Activated naive CD4-positive, alpha-beta T cell treated with anti-CD3 and anti-CD28 coated beads, Interleukin-2, amount 50 U/mL, for 72 hours (primary cell): ENCODE measurements around the gene STX3. TPM values are rescaled to one million over a fixed set of nuclear protein-coding genes. Genes with fewer than 3 reads are reported as not detected.
"Not testable (repeated sequence)": the region's sequence is repeated elsewhere in the genome, so short reads cannot be mapped to it uniquely, and the experiment has no call there.

Experiments
- ATAC-seq, 2 donors: fragments of 150-1000 bp; cut with Tn5 transposase; 2 replicates each; pipeline ENCODE4 v1.10.0; 2021; ENCODE audit warnings: mild to moderate bottlenecking in 2 of 2, moderate library complexity in 2 of 2
- DNase-seq, 2 donors: peaks; one replicate each; pipeline ENCODE4 v3.0.0; 2021 to 2022; ENCODE audit warnings: low spot score in 2 of 2
- H3K27ac Mint-ChIP-seq, 2 donors: one replicate each; pipeline ENCODE4 v1.8.0; 2022; ENCODE audit warnings: mild to moderate bottlenecking in 2 of 2, mixed read lengths in 2 of 2
- H3K36me3 Mint-ChIP-seq, 2 donors: one replicate each; pipeline ENCODE4 v1.8.0; 2022; ENCODE audit warnings: mixed read lengths in 2 of 2
- H3K9me3 Mint-ChIP-seq, 2 donors: one replicate each; pipeline ENCODE4 v1.8.0; 2022; ENCODE audit warnings: mixed read lengths in 2 of 2
- total RNA-seq, 2 donors: library from RNA; stranded (reverse); gene quantifications; one replicate each; pipeline ENCODE4 v1.2.3, GENCODE V29; 2022

STX3 gene
- total RNA-seq, 2 donors from 2014 or later = 6.1 to 10.0 TPM

DNA sequence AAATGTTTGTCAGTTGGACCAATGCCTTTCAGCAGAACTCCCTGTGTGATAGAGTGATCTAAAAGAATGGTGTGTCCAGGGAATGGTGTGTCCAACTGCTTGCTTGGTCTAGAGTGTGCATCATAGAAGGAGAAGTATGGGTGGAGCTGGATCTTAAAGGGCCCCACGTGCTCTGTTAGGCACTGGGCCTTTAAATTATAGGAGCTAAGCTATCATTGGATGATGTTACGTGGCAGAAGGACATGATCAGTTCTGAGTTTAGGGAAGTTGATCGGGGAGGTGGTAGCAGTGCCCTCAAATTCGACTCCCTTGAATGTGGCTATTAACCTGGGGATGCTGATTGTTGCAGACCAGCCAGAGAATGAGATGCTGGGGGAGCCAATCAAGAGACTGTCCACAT, 16.4 kb downstream of the STX3 start:
- H3K36me3 Mint-ChIP-seq = no peaks in the 10 kb centered on the region
- peak overlapping the region; percentile 3 to 85 for H3K27ac Mint-ChIP-seq
- DNase-seq = no peak

DNA sequence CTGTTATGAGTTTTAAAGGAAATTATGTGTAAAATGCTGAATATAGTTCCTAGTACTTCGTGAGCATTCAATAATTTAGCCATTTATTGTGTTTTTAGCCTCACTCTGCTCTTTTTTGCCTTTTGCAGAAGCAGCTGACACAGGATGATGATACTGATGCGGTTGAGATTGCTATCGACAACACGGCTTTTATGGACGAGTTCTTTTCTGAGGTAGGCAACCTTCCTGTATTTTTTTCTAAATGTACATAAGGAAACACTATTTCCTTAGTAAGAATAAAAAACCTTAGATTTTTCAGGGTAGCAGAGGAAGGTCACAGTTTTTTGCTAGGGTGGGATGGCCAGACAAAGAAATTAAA, 17.9 kb downstream of the STX3 start:
- DNase-seq (no peak), ATAC-seq (no peak)
- H3K9me3 Mint-ChIP-seq = no peaks in the 10 kb centered on the region
- no peaks in the 10 kb centered on the region for H3K36me3 Mint-ChIP-seq
- peak overlapping the region in 1 of 2 donors; percentile 3 for H3K27ac Mint-ChIP-seq

More for the DNA sequence above, 16.4 kb downstream of the STX3 start:
- ATAC-seq = no peak
- no peaks in the 10 kb centered on the region for H3K9me3 Mint-ChIP-seq

DNA sequence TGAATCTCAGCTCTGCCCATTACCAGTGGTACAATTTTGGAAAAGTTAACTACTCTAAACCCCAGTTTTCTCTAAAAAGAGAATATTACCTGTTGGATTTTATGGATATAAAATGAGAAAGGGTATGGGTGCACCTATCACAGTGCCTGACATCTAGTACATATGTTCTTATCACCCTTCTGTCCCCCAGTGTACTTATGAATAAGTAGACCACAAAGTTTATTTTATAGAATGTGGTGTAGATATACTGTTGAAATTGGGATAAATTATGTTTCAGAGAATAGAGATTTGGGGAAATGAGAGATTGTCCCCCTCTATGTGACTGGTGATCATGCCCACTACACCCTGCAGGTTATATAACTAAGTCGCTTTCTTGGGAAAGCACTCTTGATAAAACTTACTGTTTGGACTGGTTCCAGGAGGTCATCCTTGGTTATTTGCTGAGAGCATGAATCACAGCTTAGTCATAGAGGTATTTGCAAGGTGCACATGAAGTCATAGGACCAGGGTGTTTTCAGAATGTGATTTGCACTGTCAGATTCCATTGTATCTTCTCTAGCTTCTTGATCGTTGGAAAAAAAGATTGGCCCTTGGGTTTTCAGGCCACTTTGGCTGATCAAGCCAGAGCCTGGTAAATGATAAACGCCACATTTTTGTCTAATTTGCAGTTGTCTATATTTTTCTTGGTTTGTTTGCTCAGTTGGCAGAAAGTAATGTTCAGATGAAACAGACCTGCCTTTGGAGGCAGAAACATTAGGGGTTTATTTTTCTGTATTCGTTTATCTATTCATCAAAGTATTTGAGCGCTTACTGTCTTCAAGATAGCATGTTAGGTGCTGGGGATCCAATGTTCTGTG, 21.3 kb downstream of the STX3 start:
- no peaks in the 10 kb centered on the region for H3K9me3 Mint-ChIP-seq
- no peak overlapping the region for H3K27ac Mint-ChIP-seq

DNA sequence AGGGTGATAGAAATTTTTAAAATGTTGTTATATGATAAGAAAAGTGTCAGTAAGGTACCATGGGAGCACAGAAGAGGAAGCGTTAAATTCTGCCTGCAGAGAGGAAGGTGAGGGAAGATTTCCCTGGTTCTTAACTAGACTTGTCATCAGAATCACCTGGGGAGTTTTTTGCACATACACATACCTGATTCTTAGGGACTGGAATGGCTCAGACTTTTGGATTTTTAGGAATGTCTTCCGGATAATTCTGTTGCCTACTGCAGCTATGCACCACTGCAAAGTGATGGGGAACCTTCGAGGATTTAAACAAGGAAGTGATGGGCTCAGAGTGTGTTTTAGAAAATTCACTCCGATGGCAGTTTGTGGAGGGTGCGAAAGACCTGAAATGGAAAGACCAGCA, 21.9 kb downstream of the STX3 start:
- DNase-seq (no peak), ATAC-seq (no peak)
- no peak overlapping the region for H3K27ac Mint-ChIP-seq
- H3K9me3 Mint-ChIP-seq = no peaks in the 10 kb centered on the region
- H3K36me3 Mint-ChIP-seq = peaks cover 0 to 8% of the 10 kb centered on the region in 2 donors

More for the DNA sequence above, 21.3 kb downstream of the STX3 start:
- peaks cover 0 to 8% of the 10 kb centered on the region in 2 donors for H3K36me3 Mint-ChIP-seq
- DNase-seq = no peak
- ATAC-seq = peak; percentile 82 to 92

DNA sequence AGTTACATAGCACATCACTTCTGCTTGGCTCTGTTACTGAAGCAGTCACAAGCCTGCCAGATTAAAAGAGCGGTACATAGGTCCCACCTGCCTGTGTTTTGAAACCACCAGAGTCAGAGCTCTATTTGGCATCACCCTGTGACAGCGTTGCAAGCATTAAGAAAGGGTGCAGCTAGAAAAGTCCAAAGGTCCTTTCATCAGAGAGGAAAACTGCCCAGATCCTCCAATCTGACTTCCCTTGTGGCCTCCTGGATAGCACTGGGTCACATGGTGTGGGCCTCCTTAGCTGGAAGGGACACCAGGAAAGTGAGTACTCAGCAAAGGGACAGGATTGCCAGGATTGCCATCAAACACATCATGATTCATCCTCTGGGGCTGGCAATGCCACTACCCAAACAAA, 22.9 kb downstream of the STX3 start:
- Mint-ChIP-seq H3K27ac (no peak overlapping the region), H3K36me3 (peaks cover 0 to 8% of the 10 kb centered on the region in 2 donors), H3K9me3 (no peaks in the 10 kb centered on the region)
- ATAC-seq (no peak), DNase-seq (no peak)

DNA sequence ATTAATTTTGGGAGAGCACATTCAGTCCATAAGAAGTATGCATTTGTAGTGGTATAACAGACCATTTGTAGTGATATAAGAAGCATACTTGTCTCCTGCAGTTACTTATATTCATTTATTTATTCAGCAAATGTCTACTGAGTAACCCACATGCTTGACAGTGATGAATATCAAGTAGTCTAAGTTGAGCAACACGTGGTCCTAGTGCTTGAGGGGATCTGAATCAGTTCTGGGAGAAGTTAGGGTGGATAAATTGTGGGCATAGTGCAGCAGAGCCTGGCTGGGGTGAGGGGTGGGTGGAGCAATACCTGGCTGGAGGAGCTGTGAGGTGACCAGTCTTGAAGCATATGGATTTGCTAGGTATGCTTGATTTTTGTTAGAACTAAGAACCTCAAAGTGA, 24.3 kb downstream of the STX3 start:
- ATAC-seq (no peak), DNase-seq (no peak)
- Mint-ChIP-seq H3K9me3 (no peaks in the 10 kb centered on the region), H3K27ac (no peak overlapping the region), H3K36me3 (peaks cover 4 to 8% of the 10 kb centered on the region in 2 donors)

DNA sequence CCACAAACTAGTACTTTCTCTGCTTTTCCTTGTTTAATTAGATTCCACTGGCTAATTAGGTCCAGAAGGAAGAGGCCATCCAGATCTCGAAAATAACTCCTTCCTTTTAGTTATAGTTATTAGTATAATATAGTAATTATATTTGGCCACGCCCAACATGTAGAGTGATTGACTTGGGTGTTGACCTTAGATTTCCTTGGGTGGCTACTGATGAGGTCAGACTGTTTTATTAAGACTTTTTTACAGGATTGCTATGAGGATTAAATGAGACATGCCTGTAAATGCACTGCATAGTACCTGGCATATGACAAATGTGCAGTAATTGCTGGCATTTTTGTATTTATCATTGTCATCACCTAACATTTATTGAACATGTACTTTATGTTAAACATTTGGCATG, 26.9 kb downstream of the STX3 start:
- Mint-ChIP-seq H3K36me3 (peaks cover 5 to 8% of the 10 kb centered on the region in 2 donors), H3K9me3 (no peaks in the 10 kb centered on the region), H3K27ac (no peak overlapping the region)
- DNase-seq (no peak), ATAC-seq (no peak)

DNA sequence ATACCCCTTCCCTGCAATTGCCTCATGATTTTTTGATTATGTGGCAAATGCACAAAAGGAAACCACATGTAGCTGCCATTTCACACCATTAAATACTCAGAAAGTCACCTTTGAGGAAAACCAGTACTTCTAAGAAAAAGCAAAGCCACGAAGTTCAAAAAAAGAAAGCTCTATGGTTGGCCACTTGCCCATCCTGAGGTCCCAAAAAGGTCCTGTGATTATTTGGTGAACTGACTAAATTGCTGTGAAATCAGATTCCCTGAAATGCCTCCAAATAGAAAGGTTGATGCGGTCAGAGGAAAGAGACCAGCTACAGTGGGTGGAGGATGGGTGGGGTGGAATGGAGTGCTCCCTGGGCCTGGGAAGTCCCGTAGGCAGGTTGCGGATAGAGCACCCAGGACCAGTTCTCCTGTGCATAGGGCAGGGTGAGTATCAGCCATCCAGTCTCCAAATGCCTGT, 28.5 kb downstream of the STX3 start:
- no peaks in the 10 kb centered on the region for H3K9me3 Mint-ChIP-seq
- no peak overlapping the region for H3K27ac Mint-ChIP-seq
- ATAC-seq (peak; percentile 34 to 56), DNase-seq (no peak)
- H3K36me3 Mint-ChIP-seq = peaks cover 5 to 8% of the 10 kb centered on the region in 2 donors

DNA sequence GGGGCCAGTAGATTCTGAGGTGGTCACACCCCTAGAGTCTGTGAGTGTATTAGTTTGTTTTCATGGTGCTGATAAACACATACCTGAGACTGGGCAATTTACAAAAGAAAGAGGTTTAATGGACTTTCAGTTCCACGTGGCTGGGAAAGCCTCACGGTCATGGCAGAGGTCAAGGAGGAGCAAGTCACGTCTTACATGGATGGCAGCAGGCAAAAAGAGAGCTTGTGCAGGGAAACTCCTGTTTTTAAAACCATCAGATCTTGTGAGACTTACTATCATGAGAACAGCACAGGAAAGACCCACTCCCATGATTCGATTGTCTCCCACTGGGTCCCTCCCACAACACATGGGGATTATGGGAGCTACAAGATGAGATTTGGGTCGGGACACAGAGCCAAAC, 29.3 kb downstream of the STX3 start:
- H3K27ac Mint-ChIP-seq, H3K36me3 Mint-ChIP-seq, DNase-seq, H3K9me3 Mint-ChIP-seq, ATAC-seq: not testable (repeated sequence)

DNA sequence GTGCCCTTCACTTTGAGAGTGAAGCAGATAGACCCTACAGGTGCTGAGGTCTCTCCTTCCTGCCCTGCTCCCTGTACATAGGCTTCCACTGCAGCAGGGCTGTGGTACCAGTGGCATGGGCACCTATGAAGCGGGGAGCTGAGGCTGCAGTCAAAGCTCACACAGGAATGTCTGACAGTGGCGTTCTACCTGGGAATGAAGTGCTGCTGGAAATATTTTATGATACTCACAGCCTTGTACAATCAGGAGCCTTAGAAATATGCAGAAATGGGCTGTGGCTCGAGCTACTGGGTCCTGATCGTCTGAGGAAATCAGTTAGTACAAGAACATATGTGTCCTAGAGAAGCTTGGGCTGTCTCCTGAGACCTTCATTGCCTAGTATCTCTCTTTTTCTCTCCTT, 30.6 kb downstream of the STX3 start:
- Mint-ChIP-seq H3K36me3 (peaks cover 0 to 5% of the 10 kb centered on the region in 2 donors), H3K9me3 (no peaks in the 10 kb centered on the region), H3K27ac (no peak overlapping the region)
- ATAC-seq (no peak), DNase-seq (no peak)

DNA sequence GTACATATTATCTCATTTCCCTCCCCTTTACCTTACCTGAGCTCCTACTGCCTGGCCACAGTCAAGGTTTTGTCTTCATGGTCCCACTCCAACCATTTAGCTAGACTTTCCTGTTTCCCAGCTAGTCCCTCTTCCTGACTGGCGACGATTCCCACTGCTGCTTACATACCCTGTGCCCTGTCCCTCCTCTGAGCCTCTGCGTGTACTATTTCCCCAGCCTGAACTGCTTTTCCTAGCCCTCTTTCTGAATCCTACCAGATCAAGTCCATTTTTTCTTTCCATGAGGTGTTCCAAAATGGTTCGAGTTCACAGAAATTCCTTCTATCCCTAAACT, 32.0 kb downstream of the STX3 start:
- peaks cover 1 to 5% of the 10 kb centered on the region in 2 donors for H3K36me3 Mint-ChIP-seq
- DNase-seq (no peak), ATAC-seq (no peak)
- no peak overlapping the region for H3K27ac Mint-ChIP-seq
- H3K9me3 Mint-ChIP-seq = no peaks in the 10 kb centered on the region

DNA sequence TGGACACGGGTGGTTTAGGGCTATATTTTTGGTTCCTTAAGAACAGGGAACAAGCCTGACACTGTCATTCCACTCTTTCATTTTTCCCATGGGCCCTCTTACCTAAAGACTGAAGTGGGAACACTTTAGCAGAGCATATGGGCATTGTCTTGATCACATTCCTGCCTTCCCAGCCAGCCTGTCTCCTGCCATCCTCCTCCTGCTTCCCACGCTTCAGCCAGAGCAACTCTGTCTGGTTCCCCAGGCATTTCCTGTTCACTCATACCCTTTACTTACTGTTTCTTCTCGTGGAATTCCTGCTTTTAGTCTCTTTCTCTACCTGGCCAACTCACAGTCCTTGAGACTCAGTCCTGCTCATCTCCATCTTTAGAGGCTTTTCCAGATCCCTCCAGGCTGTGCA, 32.6 kb downstream of the STX3 start:
- no peak for ATAC-seq
- H3K27ac Mint-ChIP-seq = no peak overlapping the region
- no peaks in the 10 kb centered on the region for H3K9me3 Mint-ChIP-seq
- DNase-seq = no peak
- H3K36me3 Mint-ChIP-seq = peaks cover 5 to 7% of the 10 kb centered on the region in 2 donors

DNA sequence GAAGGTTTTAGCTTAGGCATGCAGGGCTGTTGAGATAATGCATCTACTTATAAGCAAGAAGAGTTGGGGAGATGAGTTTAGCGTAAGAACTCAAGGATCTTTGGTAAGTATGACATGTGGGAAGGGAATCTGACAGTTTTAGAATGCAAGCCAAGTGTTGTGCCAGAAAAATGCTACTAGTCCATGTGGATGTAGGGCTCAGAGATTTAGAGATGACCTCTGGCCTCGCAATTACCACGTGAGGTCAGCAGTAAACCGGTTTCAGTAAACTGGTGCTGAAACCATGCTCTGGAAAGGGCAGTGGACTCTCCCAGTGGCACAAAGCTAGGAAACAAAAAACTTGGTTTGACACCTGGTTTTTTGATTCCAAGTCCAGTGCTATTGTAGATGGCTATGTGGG, 36.5 kb downstream of the STX3 start:
- DNase-seq (no peak), ATAC-seq (no peak)
- Mint-ChIP-seq H3K36me3 (peaks cover 0 to 12% of the 10 kb centered on the region in 2 donors), H3K27ac (no peak overlapping the region), H3K9me3 (no peaks in the 10 kb centered on the region)

DNA sequence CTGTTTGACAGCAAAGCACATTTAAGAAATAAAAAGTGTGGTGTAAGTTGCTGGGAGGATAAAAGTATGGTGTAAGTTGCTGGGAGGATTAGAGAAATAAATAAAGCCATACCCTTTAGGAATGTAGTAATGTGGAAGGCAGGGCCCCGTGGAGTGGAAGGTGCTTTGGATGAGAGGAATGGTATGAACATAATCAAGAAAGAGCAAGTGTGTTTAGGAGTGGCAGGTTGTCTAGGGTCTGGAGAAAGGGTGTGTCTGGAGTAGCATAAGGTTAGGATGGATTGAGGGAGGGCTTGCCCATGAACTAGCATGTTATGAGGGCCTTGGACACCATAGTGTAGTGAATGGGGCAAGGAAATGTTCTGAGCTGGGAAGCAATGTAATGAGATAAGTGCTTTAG, 37.3 kb downstream of the STX3 start:
- DNase-seq (no peak), ATAC-seq (no peak)
- Mint-ChIP-seq H3K36me3 (peaks cover 0 to 12% of the 10 kb centered on the region in 2 donors), H3K9me3 (no peaks in the 10 kb centered on the region), H3K27ac (no peak overlapping the region)

DNA sequence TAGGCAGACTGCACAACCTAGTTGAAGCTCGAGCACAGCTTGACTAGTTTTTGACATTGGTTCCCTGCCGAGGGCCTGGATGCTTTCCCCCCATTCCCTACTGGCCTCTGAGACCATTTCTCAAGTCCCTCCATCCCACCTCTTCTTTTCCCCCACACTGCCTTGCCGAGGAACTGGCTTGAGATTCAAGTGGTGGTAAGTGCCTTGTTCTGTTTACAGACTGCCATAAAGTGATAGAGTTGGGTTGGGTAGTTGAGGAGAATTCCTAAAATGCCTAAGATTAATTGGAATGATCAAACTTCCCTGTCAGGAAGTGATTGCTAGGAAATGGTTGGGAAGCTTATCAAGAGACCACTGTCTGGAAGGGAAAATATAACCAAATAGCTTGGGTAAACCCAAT, 39.2 kb downstream of the STX3 start:
- Mint-ChIP-seq H3K27ac (no peak overlapping the region), H3K36me3 (peaks cover 0 to 12% of the 10 kb centered on the region in 2 donors), H3K9me3 (no peaks in the 10 kb centered on the region)
- no peak for ATAC-seq
- no peak for DNase-seq

DNA sequence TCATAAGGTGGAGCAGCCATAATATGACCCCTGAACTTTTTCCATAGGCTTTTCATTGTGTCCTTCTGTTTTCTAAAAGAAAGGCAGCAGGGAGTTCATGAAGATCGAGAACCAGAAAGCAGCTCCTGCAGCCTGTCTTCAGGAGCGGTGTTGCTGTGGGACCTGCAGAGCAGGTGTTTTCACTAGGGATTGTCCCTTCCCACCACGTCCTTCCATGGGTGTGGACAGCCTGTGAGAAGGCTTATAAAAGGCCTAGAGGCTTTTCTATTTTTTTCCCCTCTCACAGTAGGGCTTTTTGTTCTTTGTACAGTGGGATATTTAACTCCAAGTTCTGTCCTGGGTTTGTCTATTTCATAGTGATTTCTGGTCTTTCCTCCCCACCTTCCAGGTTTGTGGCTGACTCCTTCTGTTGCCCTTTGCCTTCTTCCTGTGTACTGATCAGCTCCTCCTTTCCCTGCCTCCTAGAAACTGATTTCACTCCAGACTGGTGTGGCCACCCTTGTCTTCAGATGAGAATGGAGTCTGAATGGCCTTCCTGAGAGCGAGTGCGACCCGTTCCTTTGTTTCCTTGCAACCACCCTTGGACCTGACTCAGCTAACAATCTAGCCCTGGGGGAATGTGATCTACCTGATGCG, 45.3 kb downstream of the STX3 start:
- DNase-seq (no peak), ATAC-seq (no peak)
- peak overlapping the region in 1 of 2 donors; percentile 2 for H3K27ac Mint-ChIP-seq
- no peaks in the 10 kb centered on the region for H3K9me3 Mint-ChIP-seq
- no peaks in the 10 kb centered on the region for H3K36me3 Mint-ChIP-seq

DNA sequence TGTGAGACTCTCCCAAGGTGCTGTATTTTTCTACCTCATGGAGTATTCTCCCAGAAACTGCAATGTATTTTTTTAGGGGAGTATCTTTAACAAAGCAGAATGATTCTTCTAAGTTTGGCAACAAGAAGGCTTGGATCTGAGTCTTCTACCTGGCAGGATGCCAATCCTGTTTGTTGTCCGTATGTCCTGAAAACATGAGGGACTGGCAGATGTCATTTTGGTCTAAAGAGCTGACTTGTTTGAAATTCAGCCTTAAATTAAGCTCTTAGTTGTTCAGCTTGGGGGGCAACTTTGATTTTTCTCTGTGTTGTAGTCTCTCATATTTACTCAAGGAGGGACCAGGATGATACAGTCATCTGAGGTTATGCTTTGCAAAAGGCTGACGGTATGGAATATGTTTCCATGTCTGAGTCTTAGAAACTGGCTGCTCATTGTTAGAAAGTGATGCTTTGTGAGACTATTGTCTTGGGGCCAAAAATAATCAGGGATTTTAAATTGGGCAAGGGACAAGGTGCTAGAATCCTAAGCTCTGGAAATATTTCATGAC, 46.1 kb downstream of the STX3 start:
- Mint-ChIP-seq H3K9me3 (no peaks in the 10 kb centered on the region), H3K36me3 (peaks cover 0 to under 1% of the 10 kb centered on the region in 2 donors), H3K27ac (peak overlapping the region in 1 of 2 donors; percentile 2)
- ATAC-seq = no peak
- DNase-seq = no peak
